ENCODE measurements around the gene METTL23.

Gene METTL23

DNA sequence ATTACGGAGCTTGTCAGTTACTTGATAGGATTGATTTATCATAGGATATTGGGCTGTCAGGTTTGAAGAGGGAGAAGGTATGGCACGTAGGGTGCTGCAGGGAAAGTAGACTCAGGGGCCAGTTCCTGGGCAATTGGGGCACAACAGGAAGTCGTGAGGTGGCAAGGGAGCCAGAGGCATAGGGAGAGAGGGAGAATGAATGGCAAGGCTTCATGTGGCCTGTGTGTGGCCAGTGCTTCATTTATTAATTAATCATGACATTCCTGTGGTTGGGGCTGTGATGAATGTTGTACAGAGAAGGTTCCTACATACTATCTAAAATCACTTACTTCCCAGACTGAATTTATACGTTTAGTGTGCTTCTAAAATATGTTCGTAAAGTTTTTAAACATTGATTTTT lies 30.6 kb downstream of the METTL23 start:
- DNase-seq (ENCODE audit: low read depth in 2 of 2): no peak

DNA sequence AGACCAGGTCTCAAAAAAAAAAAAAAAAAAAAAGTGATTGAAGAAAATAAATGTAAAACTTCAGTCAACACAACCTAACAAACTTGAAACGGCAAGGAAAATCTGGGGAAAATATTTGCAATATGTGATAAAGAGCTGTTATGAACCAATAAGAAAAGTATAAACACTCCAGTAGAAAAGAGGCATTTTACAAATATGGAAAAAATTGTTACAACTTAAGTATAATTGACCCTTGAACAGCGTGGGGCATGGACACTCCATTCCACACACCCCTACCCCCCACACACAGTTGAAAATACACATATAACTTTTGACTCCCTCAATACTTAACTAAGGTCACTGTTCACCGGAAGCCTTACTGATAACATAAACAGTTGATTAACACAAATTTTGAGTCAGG lies 31.9 kb downstream of the METTL23 start:
- no peak for DNase-seq (ENCODE audit: low read depth in 2 of 2)

DNA sequence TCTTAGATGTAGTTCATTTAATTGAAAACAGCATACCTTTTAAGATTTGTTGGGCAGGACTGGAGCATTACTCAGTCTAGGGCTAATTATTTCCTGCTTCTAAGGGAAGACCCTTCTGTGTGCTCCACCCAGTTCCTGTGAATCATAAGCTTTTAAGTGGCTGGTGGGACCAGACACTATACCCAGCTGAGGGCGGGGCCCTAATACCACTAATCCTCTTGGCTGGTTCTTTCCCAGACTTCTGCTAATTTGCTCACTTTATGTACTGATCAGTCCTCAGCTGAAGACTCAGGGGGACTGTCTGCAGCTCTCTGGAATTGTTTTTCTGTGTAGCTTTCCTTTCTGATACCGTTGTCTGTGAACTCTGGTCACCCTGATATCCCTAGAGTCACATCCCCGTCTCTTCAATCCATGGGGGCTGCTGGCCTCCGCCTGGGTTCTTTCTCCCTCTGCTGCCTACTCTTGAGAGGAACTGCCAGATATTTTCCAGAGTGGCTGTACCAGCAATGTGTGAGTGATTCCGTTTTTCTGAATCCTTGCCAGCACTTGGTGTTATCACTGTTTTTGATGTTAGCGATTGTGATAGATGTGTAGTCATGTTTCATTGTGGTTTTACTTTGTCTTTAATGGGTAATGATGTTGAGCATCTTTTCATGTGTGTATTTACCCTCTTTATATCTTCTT lies 46.3 kb downstream of the METTL23 start:
- peak in 1 of 2 donors; percentile 23 for DNase-seq (ENCODE audit: low read depth in 2 of 2)

DNA sequence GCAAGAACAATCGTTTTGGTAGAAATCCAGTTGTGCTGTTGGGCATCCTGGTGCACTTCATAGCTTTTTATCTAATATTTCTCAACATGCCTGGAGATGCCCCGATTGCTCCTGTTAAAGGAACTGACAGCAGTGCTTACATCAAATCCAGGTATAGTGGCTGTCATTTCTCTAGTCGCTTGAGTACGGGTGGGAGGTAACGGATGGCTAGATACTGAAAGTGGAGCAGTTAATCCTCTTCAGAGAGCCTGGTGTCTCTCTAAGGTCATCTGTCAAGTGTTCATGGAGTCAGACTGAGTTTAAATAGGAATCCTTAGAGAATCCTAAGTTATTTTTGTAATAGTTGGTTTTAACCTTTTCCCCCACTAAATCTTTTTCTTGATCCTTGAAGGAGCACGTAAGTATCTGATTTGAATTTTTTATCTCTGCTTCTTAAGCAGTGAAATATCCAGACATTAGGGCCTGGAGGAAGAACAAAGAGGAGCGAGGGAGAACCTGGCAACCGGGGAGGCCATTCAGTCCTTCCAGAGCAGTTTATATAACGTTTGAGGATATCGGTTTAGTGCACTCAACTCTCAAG lies 48.5 kb downstream of the METTL23 start:
- DNase-seq (ENCODE audit: low read depth in 2 of 2): no peak

DNA sequence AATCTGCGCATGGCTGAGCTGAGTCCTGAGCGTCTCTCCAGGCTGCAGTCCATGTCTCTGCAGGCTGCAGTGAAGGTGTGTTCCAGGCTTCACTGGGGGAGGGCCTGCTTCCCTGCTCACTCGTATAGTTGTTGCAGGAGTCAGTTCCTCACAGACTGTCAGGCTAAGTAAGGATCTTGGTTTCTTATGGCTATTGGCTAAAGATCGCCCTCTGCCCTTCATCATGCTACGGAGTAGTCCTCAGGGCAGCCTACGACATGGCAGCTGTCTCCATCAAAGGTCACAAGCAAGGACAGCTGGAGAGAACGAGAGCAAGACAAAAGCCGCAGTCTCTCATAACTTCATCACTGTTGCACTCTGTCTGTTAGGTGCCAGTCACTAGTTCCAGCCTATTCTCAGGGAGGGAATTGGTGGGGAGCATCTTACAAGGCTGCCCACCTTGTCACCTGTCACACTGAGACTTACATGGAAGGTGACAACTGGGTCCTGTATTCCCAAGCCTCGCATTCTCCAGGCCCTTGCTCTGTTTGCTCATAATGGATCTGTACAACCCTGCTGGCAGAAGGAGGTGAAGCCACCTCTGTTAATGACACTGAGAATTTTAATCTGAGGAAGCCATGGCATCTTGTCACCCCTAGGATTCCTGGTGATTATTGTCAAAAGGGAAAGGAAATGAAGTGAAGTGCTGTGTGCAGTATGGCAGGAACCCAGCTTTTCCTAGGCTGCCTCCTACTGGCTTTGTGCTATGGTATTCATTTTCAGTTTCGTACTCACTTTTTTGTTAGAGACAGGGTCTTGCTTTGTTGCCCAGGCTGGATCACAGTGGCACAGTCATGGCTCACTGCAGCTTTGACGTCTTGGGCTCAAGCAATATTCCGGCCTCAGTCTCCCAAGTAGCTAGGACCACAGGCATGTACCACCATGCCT lies 54.7 kb downstream of the METTL23 start:
- DNase-seq (ENCODE audit: low read depth in 2 of 2): no peak

DNA sequence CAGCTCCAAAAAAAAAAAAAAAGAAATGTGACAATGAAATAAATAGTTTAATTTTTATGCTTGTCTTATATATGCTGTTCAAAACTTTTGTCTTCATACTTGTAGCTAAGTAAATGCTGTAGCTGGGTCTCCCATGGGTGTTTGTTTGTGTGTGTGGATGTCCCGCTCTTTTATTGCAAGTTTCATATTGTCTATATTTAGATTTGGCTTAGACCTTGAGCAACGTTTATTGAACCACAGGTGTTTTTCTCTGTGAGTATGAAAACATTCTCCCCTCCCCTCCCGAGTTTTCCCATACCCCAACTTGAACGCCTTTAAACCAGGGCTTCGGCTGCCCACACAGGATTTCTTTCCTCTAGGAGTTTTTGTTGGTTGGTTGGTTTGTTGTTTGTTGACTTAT lies 56.5 kb downstream of the METTL23 start:
- no peak for DNase-seq (ENCODE audit: low read depth in 2 of 2)

All from stimulated activated CD4-positive, alpha-beta T cell treated with anti-CD3 and anti-CD28 coated beads, Interleukin-15, amount 100 ng/mL, for 48 hours (primary cell).